GM10266 (cell line): ENCODE measurements around the gene PAK5.

Experiments used
- DNase-seq: peaks from one replicate; pipeline ENCODE4 v3.0.0; 2012; ENCODE audit errors: extremely low spot score
- CTCF ChIP-seq: IDR thresholded peaks from 2 replicates; pipeline ENCODE4 v1.5.1; 2012; ENCODE audit warnings: mild to moderate bottlenecking, low read depth; ENCODE audit not compliant: control insufficient read depth, insufficient read depth; ENCODE audit errors: missing control alignments

The PAK5 gene

GRCh38 chr20:9570612-9571011 is 268.3 kb downstream of the PAK5 start:
- TF ChIP-seq CTCF, result no peak
- DNase-seq, result no peak

- TF ChIP-seq CTCF, result no peak
- DNase-seq, result no peak
These were observed 271.9 kb downstream of the PAK5 start for GRCh38 chr20:9566977-9567376.

- no peak for DNase-seq
These were observed 272.8 kb downstream of the PAK5 start for GRCh38 chr20:9565910-9566550.

GRCh38 chr20:9557411-9557810 is 281.5 kb downstream of the PAK5 start:
- no peak for DNase-seq
- TF ChIP-seq CTCF, result no peak

More at GRCh38 chr20:9565910-9566550, 272.8 kb downstream of the PAK5 start:
- TF ChIP-seq CTCF, result no peak

- no peak for DNase-seq
- no peak for TF ChIP-seq CTCF
These were observed 283.1 kb downstream of the PAK5 start for GRCh38 chr20:9555781-9556180.

GRCh38 chr20:9551808-9552550 is 286.9 kb downstream of the PAK5 start:
- DNase-seq, result no peak
- TF ChIP-seq CTCF, result no peak

- TF ChIP-seq CTCF, result no peak
- DNase-seq, result no peak
These were observed 288.0 kb downstream of the PAK5 start for GRCh38 chr20:9550871-9551270.
